BLaER1 treated with 17β-estradiol and CSF1 and Interleukin-3, amounts not matched to agents 10 nM and 100 nM (cell line): Measurements from ENCODE around the gene GPR18.
"Not testable (repeated sequence)": the region's sequence is repeated elsewhere in the genome, so short reads cannot be mapped to it uniquely, and the experiment has no call there.

Source experiments
- H3K27ac ChIP-seq, 11 experiments: shearing (Covaris generic); formaldehyde crosslinking; 2 replicates each; pipeline ENCODE4 v1.8.1; 2022
- H3K27me3 ChIP-seq, 11 experiments: shearing (Covaris generic); formaldehyde crosslinking; 2 replicates each; pipeline ENCODE4 v1.8.1; 2022
- H3K36me3 ChIP-seq, 11 experiments: shearing (Covaris generic); formaldehyde crosslinking; 2 replicates each; pipeline ENCODE4 v1.8.1; 2022
- H3K4me1 ChIP-seq, 10 experiments: shearing (Covaris generic); formaldehyde crosslinking; 2 replicates each; pipeline ENCODE4 v1.8.1; 2022
- H3K4me2 ChIP-seq, 11 experiments: shearing (Covaris generic); formaldehyde crosslinking; 2 replicates each; pipeline ENCODE4 v1.8.1; 2022
- H3K4me3 ChIP-seq, 10 experiments: shearing (Covaris generic); formaldehyde crosslinking; 2 replicates each; pipeline ENCODE4 v1.8.1; 2022
- H3K9ac ChIP-seq, 11 experiments: shearing (Covaris generic); formaldehyde crosslinking; 2 replicates each; pipeline ENCODE4 v1.8.1; 2022
- H3K9me3 ChIP-seq, 11 experiments: shearing (Covaris generic); formaldehyde crosslinking; replicated peaks in 1 of 11; 2 replicates each; pipeline ENCODE4 v1.8.1; 2022
- H4K20me1 ChIP-seq, 11 experiments: shearing (Covaris generic); formaldehyde crosslinking; 2 replicates each; pipeline ENCODE4 v1.8.1; 2022
- Cebpa-rat ChIP-seq, 11 experiments: shearing (Covaris generic); IDR thresholded peaks; 2 replicates each; pipeline ENCODE4 v1.8.1; 2022

The GPR18 gene

GRCh38 chr13:99218545-99218944, 39.6 kb downstream of the GPR18 start:
- H4K20me1 ChIP-seq: peaks cover 0 to 81% (median 33%) of the 10 kb centered on the region in 11 experiments; a peak in 18 of 22 replicates
- no peaks in the 10 kb centered on the region for H3K27me3 ChIP-seq
- peaks cover 11 to 56% (median 38%) of the 10 kb centered on the region in 11 experiments; a peak in 21 of 22 replicates for H3K36me3 ChIP-seq
- H3K4me3 ChIP-seq: no peak overlapping the region
- peaks cover 0 to 35% (median 23%) of the 10 kb centered on the region in 11 experiments; a peak in 21 of 22 replicates for H3K9me3 ChIP-seq
- H3K4me2 ChIP-seq: peak overlapping the region; percentile 57 to 84 (median 76)
- peak overlapping the region in 8 of 11 experiments; percentile 3 to 56 (median 16); a peak in 8 of 22 replicates for H3K9ac ChIP-seq
- H3K4me1 ChIP-seq: peaks cover 66 to 83% (median 78%) of the 10 kb centered on the region in 10 experiments
- TF ChIP-seq Cebpa-rat (IDR thresholded peaks at IDR 0.05): no peak
- H3K27ac ChIP-seq: peak overlapping the region in 9 of 11 experiments; percentile 14 to 94 (median 66); a peak in 16 of 22 replicates

GRCh38 chr13:99218126-99218525, 40.1 kb downstream of the GPR18 start:
- peaks cover 62 to 83% (median 74%) of the 10 kb centered on the region in 10 experiments for H3K4me1 ChIP-seq
- H3K27ac ChIP-seq: peak overlapping the region in 9 of 11 experiments; percentile 46 to 94 (median 66); a peak in 17 of 22 replicates
- H3K36me3 ChIP-seq: peaks cover 11 to 60% (median 42%) of the 10 kb centered on the region in 11 experiments; a peak in 21 of 22 replicates
- no peaks in the 10 kb centered on the region for H3K27me3 ChIP-seq
- peak overlapping the region in 8 of 11 experiments; percentile 3 to 56 (median 16); a peak in 8 of 22 replicates for H3K9ac ChIP-seq
- no peak for TF ChIP-seq Cebpa-rat (IDR thresholded peaks at IDR 0.05)
- H3K4me2 ChIP-seq: peak overlapping the region; percentile 57 to 84 (median 76)
- no peak overlapping the region for H3K4me3 ChIP-seq
- H4K20me1 ChIP-seq: peaks cover 0 to 85% (median 37%) of the 10 kb centered on the region in 11 experiments; a peak in 18 of 22 replicates
- peaks cover 0 to 33% (median 19%) of the 10 kb centered on the region in 11 experiments; a peak in 21 of 22 replicates for H3K9me3 ChIP-seq

GRCh38 chr13:99217461-99218110, 40.6 kb downstream of the GPR18 start:
- H3K9ac ChIP-seq: peak overlapping the region in 10 of 11 experiments; percentile 12 to 60 (median 44); a peak in 15 of 22 replicates
- H3K27ac ChIP-seq: peak overlapping the region in 9 of 11 experiments; percentile 46 to 94 (median 68); a peak in 19 of 22 replicates
- H3K36me3 ChIP-seq: peaks cover 11 to 59% (median 42%) of the 10 kb centered on the region in 11 experiments; a peak in 21 of 22 replicates

GRCh38 chr13:99215184-99215830, 42.9 kb downstream of the GPR18 start:
- Histone ChIP-seq H3K27ac (no peak overlapping the region; a peak in 1 of 22 replicates), H3K4me2 (no peak overlapping the region), H3K9me3 (peaks cover 0 to 14% (median 0%) of the 10 kb centered on the region in 11 experiments; a peak in 5 of 22 replicates), H3K36me3 (peaks cover 11 to 62% (median 47%) of the 10 kb centered on the region in 11 experiments; a peak in 21 of 22 replicates), H3K9ac (no peak overlapping the region), H3K4me1 (peaks cover 46 to 57% (median 51%) of the 10 kb centered on the region in 10 experiments), H3K4me3 (no peak overlapping the region), H4K20me1 (peaks cover 13 to 100% (median 61%) of the 10 kb centered on the region in 11 experiments; a peak in 20 of 22 replicates), H3K27me3 (no peaks in the 10 kb centered on the region)
- TF ChIP-seq Cebpa-rat (IDR thresholded peaks at IDR 0.05): no peak

More at GRCh38 chr13:99217461-99218110, 40.6 kb downstream of the GPR18 start:
- TF ChIP-seq Cebpa-rat (IDR thresholded peaks at IDR 0.05): no peak
- Histone ChIP-seq H3K4me2 (peak overlapping the region; percentile 57 to 84 (median 75)), H3K4me1 (peaks cover 61 to 79% (median 71%) of the 10 kb centered on the region in 10 experiments), H3K9me3 (peaks cover 0 to 28% (median 14%) of the 10 kb centered on the region in 11 experiments; a peak in 21 of 22 replicates), H4K20me1 (peaks cover 0 to 91% (median 41%) of the 10 kb centered on the region in 11 experiments; a peak in 18 of 22 replicates), H3K4me3 (peak overlapping the region in 2 of 10 experiments; percentile 17 to 28; a peak in 1 of 20 replicates), H3K27me3 (no peaks in the 10 kb centered on the region)

GRCh38 chr13:99214731-99215130, 43.4 kb downstream of the GPR18 start:
- H3K36me3 ChIP-seq: peaks cover 11 to 67% (median 48%) of the 10 kb centered on the region in 11 experiments; a peak in 21 of 22 replicates
- H3K4me3 ChIP-seq: no peak overlapping the region
- peak overlapping the region in 1 of 11 experiments; percentile 33; a peak in 2 of 22 replicates for H3K9ac ChIP-seq
- H3K9me3 ChIP-seq: peaks cover 0 to 14% (median 0%) of the 10 kb centered on the region in 11 experiments; a peak in 5 of 22 replicates
- H3K27ac ChIP-seq: peak overlapping the region in 1 of 11 experiments; percentile 5; a peak in 1 of 22 replicates
- H3K27me3 ChIP-seq: no peaks in the 10 kb centered on the region
- peak overlapping the region in 9 of 11 experiments; percentile 10 to 54 (median 37); a peak in 16 of 22 replicates for H3K4me2 ChIP-seq
- TF ChIP-seq Cebpa-rat (IDR thresholded peaks at IDR 0.05): no peak
- peaks cover 16 to 100% (median 64%) of the 10 kb centered on the region in 11 experiments; a peak in 20 of 22 replicates for H4K20me1 ChIP-seq
- peaks cover 40 to 51% (median 45%) of the 10 kb centered on the region in 10 experiments for H3K4me1 ChIP-seq

GRCh38 chr13:99214232-99214631, 43.9 kb downstream of the GPR18 start:
- Histone ChIP-seq H3K4me3 (no peak overlapping the region), H3K36me3 (peaks cover 11 to 72% (median 53%) of the 10 kb centered on the region in 11 experiments; a peak in 21 of 22 replicates), H3K27ac (peak overlapping the region in 2 of 11 experiments; percentile 5 to 30; a peak in 1 of 22 replicates), H3K9me3 (peaks cover 0 to 14% (median 0%) of the 10 kb centered on the region in 11 experiments; a peak in 5 of 22 replicates), H3K27me3 (no peaks in the 10 kb centered on the region), H3K4me2 (peak overlapping the region; percentile 8 to 54 (median 37); a peak in 21 of 22 replicates), H4K20me1 (peaks cover 21 to 100% (median 69%) of the 10 kb centered on the region in 11 experiments), H3K9ac (peak overlapping the region in 1 of 11 experiments; percentile 33; a peak in 1 of 22 replicates), H3K4me1 (peaks cover 36 to 48% (median 40%) of the 10 kb centered on the region in 10 experiments)
- no peak for TF ChIP-seq Cebpa-rat (IDR thresholded peaks at IDR 0.05)

GRCh38 chr13:99211421-99212035, 46.7 kb downstream of the GPR18 start:
- Histone ChIP-seq H3K36me3 (peaks cover 21 to 93% (median 73%) of the 10 kb centered on the region in 11 experiments), H3K4me3 (no peak overlapping the region), H4K20me1 (peaks cover 31 to 100% (median 78%) of the 10 kb centered on the region in 11 experiments), H3K27ac (no peak overlapping the region), H3K9ac (no peak overlapping the region), H3K4me1 (peaks cover 18 to 39% (median 24%) of the 10 kb centered on the region in 10 experiments), H3K27me3 (no peaks in the 10 kb centered on the region), H3K4me2 (no peak overlapping the region), H3K9me3 (peaks cover 0 to 11% (median 0%) of the 10 kb centered on the region in 11 experiments; a peak in 5 of 22 replicates)
- TF ChIP-seq Cebpa-rat (IDR thresholded peaks at IDR 0.05): no peak

- not testable (repeated sequence) for H3K4me3 ChIP-seq, H3K27me3 ChIP-seq, H3K9me3 ChIP-seq, H3K4me2 ChIP-seq, H3K27ac ChIP-seq, H3K9ac ChIP-seq
- Histone ChIP-seq H3K36me3 (peaks cover 29 to 94% (median 73%) of the 10 kb centered on the region in 11 experiments), H3K4me1 (peaks cover 23 to 47% (median 29%) of the 10 kb centered on the region in 10 experiments), H4K20me1 (peaks cover 40 to 100% (median 87%) of the 10 kb centered on the region in 11 experiments)
These were observed 47.6 kb downstream of the GPR18 start for GRCh38 chr13:99210627-99211026.
